Peyer's patch (tissue), 4 donors: ENCODE measurements around the gene SLC6A2.

Source experiments
- POLR2A ChIP-seq, 2 donors: fragments of 450-650 bp; IDR thresholded peaks; one replicate each; pipeline ENCODE4 v1.5.1; 2017; ENCODE audit warnings: antibody characterized with exemption in 2 of 2, mild to moderate bottlenecking in 2 of 2, moderate library complexity in 2 of 2
- TF ChIP-seq, protein P1 (sequence below), 6 experiments: fragments of 450-650 bp in 4 of 6; fragments of 200-600 bp in 2 of 6; sonication (generic) in 1 of 6; IDR thresholded peaks; one replicate each; pipeline ENCODE4 v1.5.1; 2017 to 2019; ENCODE audit warnings: antibody characterized with exemption in 6 of 6, mild to moderate bottlenecking in 3 of 6, moderate library complexity in 1 of 6

DNA sequence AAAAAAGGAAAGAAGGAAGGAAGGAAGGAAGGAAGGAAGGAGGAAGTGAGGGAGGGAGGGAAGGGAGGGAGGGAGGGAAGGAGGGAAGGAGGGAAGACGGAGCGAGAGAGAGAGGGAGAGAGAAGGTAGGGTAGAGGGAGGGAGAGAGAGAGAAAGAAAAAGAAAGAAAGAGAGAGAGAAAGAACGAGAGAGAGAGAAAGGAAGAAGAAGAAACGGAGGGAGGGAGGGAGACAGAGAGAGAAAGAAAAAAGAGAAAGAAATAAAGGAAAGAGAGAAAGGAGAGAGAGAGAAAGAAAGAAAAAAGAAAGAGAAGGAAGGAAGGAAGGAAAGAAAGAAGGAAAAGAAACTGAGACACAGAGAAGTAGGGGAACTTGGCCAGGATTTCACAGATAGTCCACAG, 8.4 kb upstream of the SLC6A2 start:
- no peak for TF ChIP-seq POLR2A (IDR thresholded peaks at IDR 0.05)
- TF ChIP-seq, protein P1, sequence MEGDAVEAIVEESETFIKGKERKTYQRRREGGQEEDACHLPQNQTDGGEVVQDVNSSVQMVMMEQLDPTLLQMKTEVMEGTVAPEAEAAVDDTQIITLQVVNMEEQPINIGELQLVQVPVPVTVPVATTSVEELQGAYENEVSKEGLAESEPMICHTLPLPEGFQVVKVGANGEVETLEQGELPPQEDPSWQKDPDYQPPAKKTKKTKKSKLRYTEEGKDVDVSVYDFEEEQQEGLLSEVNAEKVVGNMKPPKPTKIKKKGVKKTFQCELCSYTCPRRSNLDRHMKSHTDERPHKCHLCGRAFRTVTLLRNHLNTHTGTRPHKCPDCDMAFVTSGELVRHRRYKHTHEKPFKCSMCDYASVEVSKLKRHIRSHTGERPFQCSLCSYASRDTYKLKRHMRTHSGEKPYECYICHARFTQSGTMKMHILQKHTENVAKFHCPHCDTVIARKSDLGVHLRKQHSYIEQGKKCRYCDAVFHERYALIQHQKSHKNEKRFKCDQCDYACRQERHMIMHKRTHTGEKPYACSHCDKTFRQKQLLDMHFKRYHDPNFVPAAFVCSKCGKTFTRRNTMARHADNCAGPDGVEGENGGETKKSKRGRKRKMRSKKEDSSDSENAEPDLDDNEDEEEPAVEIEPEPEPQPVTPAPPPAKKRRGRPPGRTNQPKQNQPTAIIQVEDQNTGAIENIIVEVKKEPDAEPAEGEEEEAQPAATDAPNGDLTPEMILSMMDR (IDR thresholded peaks at IDR 0.05): no peak
